NCI-H524 (cell line): Measurements from ENCODE around the gene PKP4.
A peak's percentile ranks its signal among the peaks of the same experiment; 100 is the strongest.

Experiments used
- DNase-seq, 2 experiments: peaks; one replicate each; lab custom pipeline; 2025; lab: John Stamatoyannopoulos, UW

The PKP4 gene

DNA sequence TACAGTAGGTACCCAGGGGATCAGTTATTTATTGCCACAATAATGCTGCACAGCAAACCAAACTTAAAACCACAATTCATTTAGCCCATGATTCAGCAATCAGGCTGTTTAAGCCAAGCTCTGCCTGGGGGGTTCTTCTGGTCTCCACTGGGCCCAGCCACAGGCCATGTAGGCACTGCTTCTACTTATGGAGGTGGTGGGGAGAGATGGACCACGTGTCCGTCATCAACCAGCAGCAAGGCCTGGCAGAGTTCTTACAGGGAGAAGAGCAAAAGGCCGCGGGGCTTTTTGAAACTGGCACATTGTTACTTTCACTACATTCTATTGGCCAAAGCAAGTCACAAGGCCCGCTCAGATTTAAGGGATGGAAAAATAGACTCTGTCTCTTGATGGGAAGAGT is 262.1 kb downstream of the PKP4 start:
- no peak for DNase-seq

DNA sequence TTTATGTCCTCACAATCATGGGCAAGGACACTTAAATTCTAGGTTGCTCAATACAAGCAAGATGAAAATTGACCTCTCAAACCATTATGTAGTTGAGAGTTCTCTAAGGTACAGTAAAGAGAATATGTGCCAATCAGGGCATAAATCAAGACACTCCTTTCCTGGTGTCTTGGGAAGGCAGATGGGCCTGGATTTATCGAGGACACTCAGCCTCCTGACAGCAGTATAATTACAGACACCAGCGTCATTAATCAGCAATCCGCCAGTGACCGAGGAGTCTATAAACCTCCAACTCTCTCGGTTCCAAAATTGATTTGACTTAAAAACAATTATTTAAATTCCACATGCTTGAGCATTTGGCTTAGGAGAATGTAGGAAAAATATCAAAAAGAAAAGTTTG is 262.7 kb downstream of the PKP4 start:
- peak; percentile 68 to 83 for DNase-seq

DNA sequence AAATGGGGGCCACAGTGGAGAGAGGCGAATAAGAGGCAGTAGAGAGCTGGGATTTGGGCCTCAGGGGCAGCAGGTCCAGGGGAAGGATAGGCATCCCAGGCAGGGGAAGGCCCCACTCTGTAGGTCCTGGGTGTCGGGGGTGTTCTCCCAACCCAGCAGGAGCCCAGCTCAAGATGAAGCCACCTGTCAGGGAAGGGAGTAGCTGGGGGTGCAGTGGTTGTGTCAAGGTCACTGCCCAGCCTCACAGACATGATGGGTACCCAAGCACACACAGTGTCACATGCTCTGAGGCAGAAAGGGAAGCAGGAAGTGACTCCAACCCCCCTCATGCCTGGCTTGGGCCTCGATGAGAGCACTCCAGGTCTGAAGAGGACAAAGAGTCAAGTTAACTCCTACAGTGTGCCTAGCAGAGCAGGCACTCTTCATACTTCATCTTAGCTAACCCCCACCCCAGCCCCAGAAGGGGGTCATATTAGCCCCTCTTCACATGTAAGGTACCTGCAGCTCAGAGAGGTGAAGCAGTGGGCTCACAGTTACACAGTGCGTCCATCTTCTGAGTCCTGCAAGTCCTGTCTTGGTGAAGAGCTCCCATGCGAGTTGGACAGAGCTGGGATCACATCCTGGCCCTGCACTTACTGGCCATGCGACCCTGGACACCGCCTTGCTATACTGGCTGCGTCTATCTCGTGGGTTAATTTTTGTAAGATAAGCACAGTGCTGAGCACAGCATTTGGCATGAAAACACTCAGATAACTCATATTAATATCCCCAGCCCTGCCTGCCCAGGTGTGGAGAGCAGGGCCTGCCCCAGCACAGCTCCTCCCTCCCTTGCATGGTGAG is 265.7 kb downstream of the PKP4 start:
- no peak for DNase-seq

DNA sequence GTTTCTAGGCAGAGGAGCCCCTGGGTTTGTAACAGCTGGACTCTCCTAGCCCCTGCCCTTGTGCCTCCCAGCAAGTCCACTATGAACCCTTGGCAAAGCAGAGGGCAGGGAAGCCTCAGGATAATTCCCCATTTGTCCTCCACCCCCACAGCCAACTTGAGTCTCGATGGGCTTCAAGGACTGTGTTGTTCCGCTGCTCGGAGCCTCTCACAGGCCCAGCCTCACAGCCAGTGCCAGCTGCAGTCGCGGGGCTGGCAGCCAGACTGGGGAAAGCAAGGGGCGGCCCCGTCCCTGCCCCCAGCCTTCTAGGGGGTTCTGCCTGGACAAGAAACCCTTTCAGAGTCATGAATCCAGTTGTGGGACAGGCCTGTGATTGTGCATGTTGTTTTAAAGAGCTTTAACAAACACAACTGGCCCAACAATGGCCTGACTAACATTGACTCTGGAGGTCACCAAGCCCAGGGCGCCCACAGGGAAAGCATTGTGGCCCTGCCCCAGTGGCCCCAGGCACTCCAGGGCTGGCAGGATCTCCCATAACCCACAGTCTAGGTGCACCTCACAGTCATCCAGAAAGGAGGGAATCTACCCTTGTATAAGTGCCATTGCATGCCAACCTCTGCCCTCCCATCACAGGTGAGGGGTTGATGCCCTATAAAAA is 266.6 kb downstream of the PKP4 start:
- DNase-seq: no peak

DNA sequence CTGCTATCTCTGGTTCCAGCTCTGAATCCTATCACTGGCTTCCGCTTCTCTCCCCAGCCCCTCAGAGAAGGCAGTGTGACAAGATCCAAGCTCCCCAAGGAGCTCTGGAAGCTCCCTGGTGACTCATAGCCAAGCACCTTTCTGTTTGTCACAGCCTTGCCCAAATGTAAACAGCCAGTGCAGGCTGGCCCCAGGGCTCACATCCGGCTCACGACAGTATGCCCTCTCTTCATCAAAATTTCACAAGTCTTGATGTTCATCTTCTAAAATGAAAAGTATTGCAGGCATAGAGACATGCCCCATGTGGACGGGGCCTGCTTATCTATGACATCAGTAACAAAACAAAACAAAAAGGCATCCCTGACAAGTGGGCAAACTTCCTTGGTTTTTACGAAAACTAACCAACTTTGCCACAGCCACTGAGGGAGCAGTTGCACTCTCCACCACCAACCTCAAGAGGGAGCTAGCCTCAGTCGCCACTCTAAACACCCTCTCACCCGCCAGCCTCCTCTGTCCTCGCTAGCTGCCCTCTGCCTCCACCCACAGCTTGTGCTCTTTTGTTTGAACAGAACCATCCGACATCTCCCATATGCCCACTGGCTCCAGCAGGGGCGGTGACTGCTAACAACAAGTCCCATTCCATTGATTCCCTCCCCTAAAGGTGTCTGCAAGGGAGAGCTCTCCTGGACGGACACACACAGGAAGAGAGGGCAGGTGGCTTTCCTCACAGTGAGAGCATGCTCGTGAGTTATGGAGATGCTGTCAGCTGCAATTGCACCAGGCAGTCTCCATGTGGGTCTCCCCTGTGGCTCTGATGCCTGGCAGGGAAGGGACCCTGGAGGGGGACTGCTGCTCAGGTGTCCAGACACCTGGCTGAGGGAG is 267.4 kb downstream of the PKP4 start:
- DNase-seq: peak; percentile 46 to 69

DNA sequence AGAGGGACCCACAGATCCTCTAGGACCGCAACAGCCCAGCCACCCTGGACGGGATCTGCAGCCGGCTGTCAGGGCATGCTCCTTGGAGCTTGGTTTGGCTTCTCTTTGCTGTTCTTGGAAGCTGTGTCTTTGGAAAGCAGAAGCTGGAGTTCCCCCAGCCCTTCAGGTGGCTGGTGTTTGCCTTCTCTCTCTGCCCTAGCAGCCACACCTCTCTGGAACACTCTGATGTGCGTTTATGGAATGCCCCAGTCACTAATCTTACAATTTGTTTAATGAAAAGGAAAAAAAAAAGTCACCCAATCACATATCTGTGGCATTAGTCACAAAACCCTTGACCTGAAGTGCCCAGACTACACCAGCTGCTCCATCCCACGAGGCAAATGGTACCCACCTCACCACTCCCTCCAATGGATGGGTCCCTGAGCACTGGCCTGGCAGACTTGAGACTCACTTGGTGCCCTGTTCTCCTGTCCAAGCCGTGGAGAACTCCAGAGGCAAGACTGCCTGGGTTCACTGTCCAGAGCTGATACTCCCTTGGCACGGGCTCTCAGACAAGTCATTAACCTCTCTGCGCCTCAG is 268.1 kb downstream of the PKP4 start:
- peak; percentile 86 to 88 for DNase-seq

DNA sequence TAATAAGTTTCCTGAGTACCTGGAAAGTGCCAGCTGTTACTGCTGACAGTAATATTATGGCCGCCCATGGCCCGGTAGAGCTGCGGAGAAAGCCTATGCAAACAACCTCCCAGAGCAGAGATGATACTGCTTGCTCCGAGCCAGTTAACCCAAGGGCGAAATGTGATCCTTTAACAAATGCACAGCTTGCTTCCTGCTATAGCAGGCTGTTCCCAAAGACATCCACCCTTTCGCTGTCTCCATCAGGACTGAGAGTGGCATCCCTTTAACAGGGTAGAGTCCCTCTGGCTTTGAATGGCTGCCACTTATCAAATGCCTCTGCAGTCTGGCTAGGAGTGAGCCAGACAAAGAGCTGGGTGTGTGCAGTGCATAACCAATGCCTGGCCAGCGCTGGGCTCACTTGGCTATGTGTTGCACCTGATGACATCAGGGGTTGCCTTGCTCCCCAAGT is 268.7 kb downstream of the PKP4 start:
- DNase-seq: peak; percentile 86 to 95

DNA sequence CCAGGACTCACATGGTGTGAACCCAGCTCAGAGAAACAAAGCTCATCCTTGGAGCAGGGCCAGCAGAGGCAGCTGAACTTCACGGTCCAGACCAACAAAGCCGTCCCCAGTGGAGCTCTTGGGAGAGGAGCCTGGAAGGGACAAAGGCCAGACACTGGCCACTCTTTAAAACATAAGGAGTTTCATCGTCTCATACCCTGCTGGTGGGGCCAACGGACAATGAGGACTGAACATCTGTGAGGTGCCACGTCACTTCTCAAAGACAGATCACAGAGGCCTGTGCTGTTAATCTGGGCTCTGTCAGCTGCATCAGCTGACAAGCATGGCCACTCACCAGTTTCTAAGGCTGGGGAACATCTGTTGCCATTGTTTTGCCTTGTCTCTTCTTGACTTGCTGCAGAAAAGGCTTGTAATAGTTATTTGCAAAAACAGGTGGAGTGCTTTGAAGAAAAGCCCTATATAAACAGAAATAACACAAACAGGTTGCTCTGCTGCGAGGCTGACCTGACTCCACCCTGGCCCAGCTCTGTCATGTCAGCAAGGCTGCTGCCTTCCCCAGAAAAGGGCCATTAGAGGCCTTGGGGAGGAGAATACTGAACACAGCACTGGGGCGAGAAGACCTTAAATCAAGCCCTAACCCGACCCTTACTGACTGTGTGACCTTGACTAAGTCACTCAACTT is 270.3 kb downstream of the PKP4 start:
- peak; percentile 87 to 93 for DNase-seq

DNA sequence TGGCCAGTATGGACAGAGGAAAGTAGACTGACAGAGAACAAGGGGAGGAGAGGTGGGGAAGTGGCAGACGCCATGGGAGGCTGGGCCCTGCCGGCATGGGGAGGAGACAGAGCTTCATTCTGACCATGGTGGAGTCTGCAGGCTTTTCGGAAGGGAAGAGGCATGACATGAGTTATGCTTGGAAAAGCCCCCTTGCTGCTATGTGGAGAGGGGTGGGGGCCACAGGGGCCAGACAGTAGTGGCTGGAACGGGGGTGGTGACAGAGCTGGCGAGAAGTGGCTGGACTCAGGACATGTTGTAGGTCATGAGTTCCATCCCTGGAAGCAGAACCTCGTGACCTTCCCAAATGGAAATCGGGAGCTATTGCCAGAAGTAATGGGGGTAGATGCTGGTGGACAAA is 271.7 kb downstream of the PKP4 start:
- DNase-seq: no peak

DNA sequence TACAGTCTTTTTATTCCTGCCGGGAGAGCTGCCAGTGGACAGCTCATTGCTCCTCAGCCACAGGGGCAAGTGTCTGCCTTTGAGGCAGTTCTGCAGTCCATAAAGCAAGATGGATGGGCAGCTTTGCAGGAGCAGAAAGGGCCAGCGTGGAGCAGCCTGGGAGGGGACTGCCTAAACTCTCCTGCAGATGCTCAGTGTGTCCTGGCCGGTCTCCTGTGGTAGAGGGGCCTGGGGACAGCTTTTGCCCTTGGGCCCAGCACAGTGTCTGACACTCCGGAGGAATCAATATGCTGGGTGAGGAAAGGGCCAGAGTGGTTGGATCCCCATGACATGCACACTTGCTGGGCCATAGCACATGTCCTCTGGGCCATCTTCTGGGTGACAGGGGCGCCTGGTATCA is 272.7 kb downstream of the PKP4 start:
- no peak for DNase-seq

DNA sequence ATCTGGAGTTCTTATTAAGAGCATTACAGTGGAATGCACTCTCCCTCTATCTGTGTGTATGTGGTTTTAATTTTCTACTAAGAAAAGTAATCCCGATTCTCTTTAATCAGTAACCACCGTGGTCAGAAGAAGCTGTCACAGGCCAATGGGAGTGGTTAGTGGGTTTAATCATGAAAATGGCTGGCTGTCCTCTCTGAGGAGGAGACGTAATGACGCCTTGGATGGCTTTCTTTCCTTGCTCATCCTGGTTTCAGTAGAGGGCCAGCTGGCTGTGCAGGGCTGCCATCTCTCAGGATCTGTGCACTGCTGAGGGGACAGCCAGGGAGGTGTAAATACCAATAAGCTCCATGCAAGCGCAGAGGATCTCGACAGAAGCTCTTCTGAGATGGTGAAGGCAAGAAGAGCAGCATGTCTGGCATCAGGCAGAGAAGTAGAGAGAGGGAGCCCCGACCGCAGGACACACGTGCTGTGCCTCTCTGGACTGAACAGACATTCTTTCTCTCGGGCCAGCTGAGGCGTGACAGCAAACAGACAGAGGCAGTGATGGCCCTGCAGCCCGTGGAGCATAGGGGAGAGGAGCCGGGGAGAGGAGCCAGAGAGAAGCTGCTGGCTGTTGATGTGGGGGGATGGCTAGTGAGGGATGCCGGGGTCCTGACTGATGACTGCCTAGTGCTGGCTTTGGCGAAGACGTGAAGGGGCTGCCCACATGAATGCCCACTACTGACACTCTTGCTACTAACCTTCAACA is 273.3 kb downstream of the PKP4 start:
- no peak for DNase-seq

DNA sequence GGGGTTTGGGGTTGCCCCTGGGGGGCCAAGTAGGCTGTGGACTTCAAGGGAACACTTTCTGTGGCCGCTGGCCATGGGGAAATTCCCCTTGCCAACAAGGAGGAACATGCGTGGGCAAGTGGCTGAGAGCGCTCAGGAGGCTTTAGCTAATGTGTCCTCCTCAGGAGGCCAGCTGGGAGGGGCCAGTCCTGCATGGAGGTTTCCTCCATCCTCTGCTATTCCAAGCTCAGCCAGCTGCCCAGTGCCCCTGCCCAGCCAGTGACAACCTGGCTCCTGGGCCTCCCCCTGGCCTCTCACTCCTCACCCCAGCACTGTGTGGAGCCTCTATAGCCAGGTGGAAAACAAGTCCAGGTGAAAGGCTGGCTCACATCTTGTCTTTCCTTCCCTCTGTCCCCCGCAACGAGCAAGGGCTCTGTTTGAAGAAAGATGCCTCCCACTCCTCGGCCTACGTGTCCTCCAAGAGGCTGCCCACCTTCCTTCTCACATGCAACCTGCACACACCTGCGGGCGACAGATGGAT is 273.9 kb downstream of the PKP4 start:
- DNase-seq: no peak

DNA sequence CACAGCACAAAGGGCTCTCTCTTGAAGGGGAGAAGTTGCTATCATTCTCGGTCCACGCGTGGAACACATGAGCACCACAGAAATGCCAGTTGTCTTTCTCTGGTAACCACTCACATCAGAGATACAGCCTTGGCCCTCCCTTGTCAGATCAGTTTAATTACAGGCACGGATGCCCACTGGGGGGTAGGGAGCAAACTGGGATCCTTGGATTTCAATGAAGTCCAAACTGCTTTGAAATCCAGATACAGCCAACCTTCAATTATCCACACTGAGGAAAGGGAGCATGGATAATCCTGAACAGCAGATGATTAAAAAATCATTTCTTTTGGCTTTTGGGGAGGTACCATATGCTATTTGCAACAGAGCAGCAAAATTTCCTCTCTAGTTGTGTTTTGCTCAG is 274.6 kb downstream of the PKP4 start:
- no peak for DNase-seq
